Activated CD8-positive, alpha-beta memory T cell treated with anti-CD3 and anti-CD28 coated beads for 4 hours (primary cell): Measurements from ENCODE around the gene MNDA.

ENCODE experiments used
- DNase-seq, 2 donors: peaks; one replicate each; pipeline ENCODE4 v3.0.0-alpha.2; 2020; ENCODE audit warnings: low read depth in 2 of 2

MNDA gene

GRCh38 chr1:158830904-158831507, at the start of gene MNDA:
MNDA (plus strand) TSS chr1:158831351; CDS start chr1:158842154, 10,803 bp downstream.
- DNase-seq = no peak

- DNase-seq = peak in 1 of 2 donors; percentile 1
These were observed 37.5 kb upstream of the MNDA start for GRCh38 chr1:158793604-158794003.

- no peak for DNase-seq
These were observed 36.9 kb upstream of the MNDA start for GRCh38 chr1:158794247-158794646.

- no peak for DNase-seq
These were observed 32.6 kb upstream of the MNDA start for GRCh38 chr1:158798531-158798930.

- no peak for DNase-seq
These were observed 31.5 kb upstream of the MNDA start for GRCh38 chr1:158799689-158800088.

GRCh38 chr1:158800526-158800925, 30.6 kb upstream of the MNDA start:
- no peak for DNase-seq

GRCh38 chr1:158801396-158801795, 29.8 kb upstream of the MNDA start:
- no peak for DNase-seq

- DNase-seq = no peak
These were observed 27.5 kb upstream of the MNDA start for GRCh38 chr1:158803678-158804077.

- DNase-seq = no peak
These were observed 24.1 kb upstream of the MNDA start for GRCh38 chr1:158806916-158807536.

- DNase-seq = no peak
These were observed 21.9 kb upstream of the MNDA start for GRCh38 chr1:158809256-158809655.

GRCh38 chr1:158809862-158810261, 21.3 kb upstream of the MNDA start:
- no peak for DNase-seq

- no peak for DNase-seq
These were observed 20.8 kb upstream of the MNDA start for GRCh38 chr1:158810311-158810710.

GRCh38 chr1:158812336-158812735, 18.8 kb upstream of the MNDA start:
- no peak for DNase-seq

- no peak for DNase-seq
These were observed 18.0 kb upstream of the MNDA start for GRCh38 chr1:158813164-158813563.

- DNase-seq = no peak
These were observed 16.2 kb upstream of the MNDA start for GRCh38 chr1:158814970-158815369.

- DNase-seq = no peak
These were observed 12.6 kb upstream of the MNDA start for GRCh38 chr1:158818560-158818959.

- no peak for DNase-seq
These were observed 12.1 kb upstream of the MNDA start for GRCh38 chr1:158818975-158819431.

GRCh38 chr1:158819461-158820443, 11.4 kb upstream of the MNDA start:
- DNase-seq = no peak

- no peak for DNase-seq
These were observed 9.4 kb upstream of the MNDA start for GRCh38 chr1:158821723-158822122.

GRCh38 chr1:158830074-158830677, 975 bp upstream of the MNDA start:
- no peak for DNase-seq

- DNase-seq = no peak
These were observed 2.1 kb downstream of the MNDA start for GRCh38 chr1:158833264-158833663.

- DNase-seq = no peak
These were observed 4.9 kb downstream of the MNDA start for GRCh38 chr1:158836038-158836437.
